Breast epithelium (tissue), 3 donors: ENCODE results near the gene OTX2.

Source experiments
- POLR2A ChIP-seq: fragments of 450-650 bp; IDR thresholded peaks from one replicate; pipeline ENCODE4 v1.6.1; 2016; ENCODE audit warnings: antibody characterized with exemption, mild to moderate bottlenecking, moderate library complexity
- POLR2AphosphoS5 ChIP-seq, 3 donors: sonication (generic); formaldehyde crosslinking; IDR thresholded peaks; one replicate each; pipeline ENCODE4 v1.6.1; 2017; ENCODE audit warnings: antibody characterized with exemption in 3 of 3
- TF ChIP-seq, protein P1 (sequence below), 3 donors: fragments of 450-650 bp; IDR thresholded peaks; one replicate each; pipeline ENCODE4 v1.5.1; 2016 to 2017; ENCODE audit warnings: antibody characterized with exemption in 3 of 3, mild to moderate bottlenecking in 3 of 3, moderate library complexity in 3 of 3

DNA sequence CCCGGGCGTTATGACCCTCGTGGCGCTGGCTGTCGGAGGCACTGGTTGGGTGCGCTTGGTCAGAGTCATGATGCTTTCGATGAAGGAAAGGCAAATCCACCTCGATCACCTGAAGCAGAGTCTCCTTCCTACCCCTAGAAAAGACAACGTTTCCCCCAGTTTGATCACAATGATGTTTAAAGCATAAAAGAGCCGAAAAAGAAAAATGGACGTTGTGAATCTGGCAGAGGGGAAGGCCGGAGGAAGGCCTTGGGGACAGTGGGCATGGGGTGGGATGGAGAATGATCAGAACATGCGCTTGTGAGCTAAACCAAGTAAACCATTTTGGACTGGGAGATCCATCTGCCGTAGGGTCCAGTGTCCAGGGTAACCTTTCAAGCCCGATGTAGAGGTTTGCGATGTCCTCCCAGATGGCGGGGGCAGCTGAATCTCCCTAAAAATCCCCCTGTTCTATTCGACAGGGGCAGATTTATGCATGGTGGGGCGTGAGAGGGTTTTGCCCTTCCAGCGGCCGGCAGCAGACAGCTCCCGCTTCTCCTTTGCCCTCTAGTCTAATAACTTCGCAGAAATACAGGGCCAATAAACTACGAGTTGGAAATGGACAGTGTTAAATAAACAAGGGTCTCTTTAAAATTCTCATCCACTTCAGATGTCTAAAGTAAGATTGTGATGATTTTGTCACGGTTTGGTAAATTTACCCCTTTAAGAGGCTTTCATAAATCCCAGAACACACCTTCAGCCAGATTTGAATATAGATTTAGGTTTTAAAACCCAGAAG is 2.3 kb upstream of the OTX2 start:
- TF ChIP-seq, protein P1, sequence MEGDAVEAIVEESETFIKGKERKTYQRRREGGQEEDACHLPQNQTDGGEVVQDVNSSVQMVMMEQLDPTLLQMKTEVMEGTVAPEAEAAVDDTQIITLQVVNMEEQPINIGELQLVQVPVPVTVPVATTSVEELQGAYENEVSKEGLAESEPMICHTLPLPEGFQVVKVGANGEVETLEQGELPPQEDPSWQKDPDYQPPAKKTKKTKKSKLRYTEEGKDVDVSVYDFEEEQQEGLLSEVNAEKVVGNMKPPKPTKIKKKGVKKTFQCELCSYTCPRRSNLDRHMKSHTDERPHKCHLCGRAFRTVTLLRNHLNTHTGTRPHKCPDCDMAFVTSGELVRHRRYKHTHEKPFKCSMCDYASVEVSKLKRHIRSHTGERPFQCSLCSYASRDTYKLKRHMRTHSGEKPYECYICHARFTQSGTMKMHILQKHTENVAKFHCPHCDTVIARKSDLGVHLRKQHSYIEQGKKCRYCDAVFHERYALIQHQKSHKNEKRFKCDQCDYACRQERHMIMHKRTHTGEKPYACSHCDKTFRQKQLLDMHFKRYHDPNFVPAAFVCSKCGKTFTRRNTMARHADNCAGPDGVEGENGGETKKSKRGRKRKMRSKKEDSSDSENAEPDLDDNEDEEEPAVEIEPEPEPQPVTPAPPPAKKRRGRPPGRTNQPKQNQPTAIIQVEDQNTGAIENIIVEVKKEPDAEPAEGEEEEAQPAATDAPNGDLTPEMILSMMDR (IDR thresholded peaks at IDR 0.05), result no peak
- no peak for TF ChIP-seq POLR2A
- no peak for TF ChIP-seq POLR2AphosphoS5 (IDR thresholded peaks at IDR 0.05)
